Peyer's patch (tissue), 4 donors: ENCODE measurements around the gene PKP1.

ENCODE experiments used
- POLR2A ChIP-seq, 2 donors: fragments of 450-650 bp; IDR thresholded peaks; one replicate each; pipeline ENCODE4 v1.5.1; 2017; ENCODE audit warnings: antibody characterized with exemption in 2 of 2, mild to moderate bottlenecking in 2 of 2, moderate library complexity in 2 of 2
- TF ChIP-seq, protein P1 (sequence below), 6 experiments: fragments of 450-650 bp in 4 of 6; fragments of 200-600 bp in 2 of 6; sonication (generic) in 1 of 6; IDR thresholded peaks; one replicate each; pipeline ENCODE4 v1.5.1; 2017 to 2019; ENCODE audit warnings: antibody characterized with exemption in 6 of 6, mild to moderate bottlenecking in 3 of 6, moderate library complexity in 1 of 6

DNA sequence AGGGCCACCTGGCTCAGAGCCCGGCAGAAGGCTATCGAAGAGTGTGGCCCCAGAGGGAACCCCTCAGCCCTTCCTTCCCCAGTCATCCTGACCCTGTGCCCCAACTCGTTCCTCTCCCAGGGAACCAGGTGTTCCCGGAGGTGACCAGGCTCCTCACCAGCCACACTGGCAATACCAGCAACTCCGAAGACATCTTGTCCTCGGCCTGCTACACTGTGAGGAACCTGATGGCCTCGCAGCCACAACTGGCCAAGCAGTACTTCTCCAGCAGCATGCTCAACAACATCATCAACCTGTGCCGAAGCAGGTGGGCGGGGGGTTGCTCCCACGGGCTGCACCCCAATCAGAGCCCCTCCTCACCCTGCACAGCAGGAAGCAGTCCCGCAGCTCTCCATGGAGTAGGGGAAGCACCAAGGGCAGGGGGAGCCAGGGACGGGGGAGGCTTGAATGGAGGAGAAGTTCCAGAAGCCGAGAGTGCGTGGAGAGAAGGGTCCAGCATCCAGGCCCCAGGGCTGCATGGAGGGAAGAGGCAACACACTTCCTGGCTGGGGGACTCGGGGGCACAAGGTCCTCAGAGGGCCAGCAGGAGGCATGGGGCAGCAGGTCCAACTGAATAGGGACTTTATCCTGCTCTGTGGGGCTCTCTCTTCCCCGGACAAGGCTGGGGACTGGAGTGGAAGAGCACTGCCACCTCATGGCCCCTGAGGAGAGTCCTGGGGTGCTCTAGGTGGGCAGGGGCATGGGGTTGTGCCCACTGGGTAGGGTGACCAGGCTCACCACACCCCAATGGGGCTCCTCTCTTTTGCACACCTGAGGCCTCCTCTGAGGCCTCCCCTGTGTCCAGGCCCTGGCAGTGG is 41.7 kb downstream of the PKP1 start:
- TF ChIP-seq, protein P1, sequence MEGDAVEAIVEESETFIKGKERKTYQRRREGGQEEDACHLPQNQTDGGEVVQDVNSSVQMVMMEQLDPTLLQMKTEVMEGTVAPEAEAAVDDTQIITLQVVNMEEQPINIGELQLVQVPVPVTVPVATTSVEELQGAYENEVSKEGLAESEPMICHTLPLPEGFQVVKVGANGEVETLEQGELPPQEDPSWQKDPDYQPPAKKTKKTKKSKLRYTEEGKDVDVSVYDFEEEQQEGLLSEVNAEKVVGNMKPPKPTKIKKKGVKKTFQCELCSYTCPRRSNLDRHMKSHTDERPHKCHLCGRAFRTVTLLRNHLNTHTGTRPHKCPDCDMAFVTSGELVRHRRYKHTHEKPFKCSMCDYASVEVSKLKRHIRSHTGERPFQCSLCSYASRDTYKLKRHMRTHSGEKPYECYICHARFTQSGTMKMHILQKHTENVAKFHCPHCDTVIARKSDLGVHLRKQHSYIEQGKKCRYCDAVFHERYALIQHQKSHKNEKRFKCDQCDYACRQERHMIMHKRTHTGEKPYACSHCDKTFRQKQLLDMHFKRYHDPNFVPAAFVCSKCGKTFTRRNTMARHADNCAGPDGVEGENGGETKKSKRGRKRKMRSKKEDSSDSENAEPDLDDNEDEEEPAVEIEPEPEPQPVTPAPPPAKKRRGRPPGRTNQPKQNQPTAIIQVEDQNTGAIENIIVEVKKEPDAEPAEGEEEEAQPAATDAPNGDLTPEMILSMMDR (IDR thresholded peaks at IDR 0.05), result no peak
- TF ChIP-seq POLR2A (IDR thresholded peaks at IDR 0.05), result no peak
